Hippocampal formation (tissue), 2 donors: Measurements from ENCODE around the gene KIAA1671.

ENCODE experiments used
- DNase-seq, 2 donors: peaks; one replicate each; lab custom pipeline; 2025; lab: John Stamatoyannopoulos, UW

Gene KIAA1671

GRCh38 chr22:24952837-24953383 lies 394 bp downstream of the KIAA1671 start:
- no peak for DNase-seq

DNA sequence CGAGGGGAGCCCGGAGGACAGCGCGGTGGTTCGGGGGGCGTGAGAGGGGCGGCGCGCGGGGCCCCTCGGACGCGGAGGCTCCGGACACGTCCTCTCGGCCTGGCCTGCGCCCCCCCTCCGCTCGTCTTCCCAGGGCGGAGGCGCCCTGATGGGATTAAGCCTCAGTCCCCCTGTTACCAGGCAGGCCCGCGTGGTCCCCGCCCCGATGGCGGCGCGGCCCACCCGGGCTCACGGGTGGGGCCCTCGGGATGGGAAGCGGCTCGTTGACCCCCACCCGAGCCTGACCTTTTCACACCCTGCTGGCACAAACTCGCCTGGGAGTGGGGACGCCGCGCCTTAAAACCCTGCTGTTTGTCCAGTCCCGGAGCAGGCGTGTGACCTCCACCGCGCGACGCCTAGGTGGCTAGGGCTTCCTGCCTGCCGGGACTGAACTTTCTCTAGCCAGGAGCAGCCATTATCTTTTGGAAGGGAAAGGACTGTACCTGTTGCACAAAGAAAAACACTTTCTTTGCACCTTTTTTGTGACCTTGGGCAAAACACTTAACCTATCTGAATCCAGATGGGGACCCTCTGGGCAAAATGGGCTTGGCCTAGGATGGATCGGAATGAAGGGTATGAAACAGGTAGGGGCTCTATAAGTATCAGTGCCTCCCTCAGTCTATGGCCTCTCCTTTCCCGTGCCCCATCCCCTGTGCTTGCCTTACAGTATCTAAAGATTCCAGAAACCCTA lies 1.0 kb downstream of the KIAA1671 start:
- DNase-seq, result no peak

GRCh38 chr22:24954114-24954463 lies 1.6 kb downstream of the KIAA1671 start:
- DNase-seq, result no peak

DNA sequence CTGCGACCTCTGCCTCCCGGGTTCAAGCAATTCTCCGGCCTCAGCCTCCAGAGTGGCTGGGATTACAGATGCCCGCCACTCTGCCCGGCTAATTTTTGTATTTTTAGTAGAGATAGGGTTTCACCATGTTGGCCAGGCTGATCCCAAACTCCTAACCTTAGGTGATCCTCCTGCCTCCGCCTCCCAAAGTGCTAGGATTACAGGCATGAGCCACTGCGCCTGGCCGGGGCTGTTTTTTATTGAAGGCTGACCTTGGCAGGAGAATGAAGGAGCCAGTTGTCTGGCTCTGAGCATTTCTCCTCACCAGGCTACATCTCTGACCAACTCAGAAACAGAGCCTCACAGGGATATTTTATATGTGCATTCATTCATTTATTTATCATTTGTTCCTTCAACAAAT lies 2.3 kb downstream of the KIAA1671 start:
- DNase-seq, result no peak

DNA sequence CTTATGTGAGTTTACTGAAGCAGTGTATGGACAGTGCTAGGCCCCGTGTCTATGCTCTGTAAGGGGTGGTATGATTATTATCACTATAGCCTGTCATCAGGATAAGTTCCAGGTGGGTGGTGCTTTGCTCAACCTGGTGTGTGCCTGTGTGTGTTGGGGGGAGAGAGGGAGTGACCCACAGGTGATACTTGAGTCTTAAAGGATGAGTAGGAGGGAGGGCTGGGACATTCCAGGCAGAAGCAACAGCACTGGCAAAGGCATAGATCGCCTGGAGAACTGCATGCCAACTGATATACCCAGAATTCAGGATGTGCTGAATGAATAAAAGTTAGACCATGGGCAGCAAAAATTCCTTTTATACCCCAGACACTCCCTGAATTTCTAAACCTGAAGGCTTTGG lies 4.5 kb downstream of the KIAA1671 start:
- no peak for DNase-seq

DNA sequence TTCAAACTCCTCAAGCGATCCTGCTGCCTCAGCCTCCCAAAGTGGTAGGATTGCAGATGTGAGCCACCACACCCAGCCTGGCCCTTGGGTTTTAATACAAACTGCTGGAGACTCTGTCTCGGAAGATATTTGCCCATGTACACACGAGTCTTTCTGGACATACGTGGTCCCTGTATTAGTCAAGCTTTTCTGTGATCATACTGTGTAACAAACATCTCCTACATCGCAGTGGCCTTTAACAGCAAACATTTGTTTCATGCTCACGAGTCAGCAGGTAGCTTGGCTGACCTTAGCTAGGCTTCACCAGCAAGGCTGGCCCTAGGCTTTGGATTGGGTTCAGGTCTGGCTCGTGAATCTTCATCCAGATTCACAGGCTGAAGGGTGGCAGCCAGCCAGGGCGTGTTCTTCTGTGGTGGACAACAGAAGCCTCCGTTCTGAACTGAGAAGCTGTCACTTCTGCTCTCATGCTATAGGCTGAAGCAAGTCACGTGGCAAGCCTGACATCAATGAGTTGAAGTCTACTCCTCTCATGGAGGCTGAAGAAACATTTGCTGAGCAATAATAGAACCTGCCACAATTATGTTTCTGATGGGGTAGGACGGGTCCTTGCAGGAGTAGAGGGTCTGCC lies 8.8 kb downstream of the KIAA1671 start:
- no peak for DNase-seq

- no peak for DNase-seq
Observed at GRCh38 chr22:24962094-24962493, 9.6 kb downstream of the KIAA1671 start.

- no peak for DNase-seq
Observed at GRCh38 chr22:24962835-24963234, 10.3 kb downstream of the KIAA1671 start.

DNA sequence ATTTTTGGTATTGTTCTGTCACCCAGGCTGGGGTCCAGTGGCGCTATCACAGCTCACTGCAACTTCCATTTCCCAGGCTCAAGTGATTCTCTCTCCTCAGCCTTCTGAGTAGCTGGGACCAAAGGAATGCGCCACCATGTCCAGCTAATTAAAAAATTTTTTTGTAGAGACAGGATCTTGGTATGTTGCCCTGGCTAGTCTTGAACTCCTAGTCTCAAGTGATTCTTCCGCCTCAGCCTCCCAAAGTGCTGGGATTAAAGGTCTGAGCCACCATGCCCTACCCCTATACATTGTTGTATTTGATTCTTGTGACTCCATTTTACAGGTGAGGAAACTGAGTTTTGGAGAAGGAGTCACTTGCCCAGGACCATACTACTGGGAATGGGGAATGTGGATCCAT lies 11.9 kb downstream of the KIAA1671 start:
- DNase-seq, result no peak

DNA sequence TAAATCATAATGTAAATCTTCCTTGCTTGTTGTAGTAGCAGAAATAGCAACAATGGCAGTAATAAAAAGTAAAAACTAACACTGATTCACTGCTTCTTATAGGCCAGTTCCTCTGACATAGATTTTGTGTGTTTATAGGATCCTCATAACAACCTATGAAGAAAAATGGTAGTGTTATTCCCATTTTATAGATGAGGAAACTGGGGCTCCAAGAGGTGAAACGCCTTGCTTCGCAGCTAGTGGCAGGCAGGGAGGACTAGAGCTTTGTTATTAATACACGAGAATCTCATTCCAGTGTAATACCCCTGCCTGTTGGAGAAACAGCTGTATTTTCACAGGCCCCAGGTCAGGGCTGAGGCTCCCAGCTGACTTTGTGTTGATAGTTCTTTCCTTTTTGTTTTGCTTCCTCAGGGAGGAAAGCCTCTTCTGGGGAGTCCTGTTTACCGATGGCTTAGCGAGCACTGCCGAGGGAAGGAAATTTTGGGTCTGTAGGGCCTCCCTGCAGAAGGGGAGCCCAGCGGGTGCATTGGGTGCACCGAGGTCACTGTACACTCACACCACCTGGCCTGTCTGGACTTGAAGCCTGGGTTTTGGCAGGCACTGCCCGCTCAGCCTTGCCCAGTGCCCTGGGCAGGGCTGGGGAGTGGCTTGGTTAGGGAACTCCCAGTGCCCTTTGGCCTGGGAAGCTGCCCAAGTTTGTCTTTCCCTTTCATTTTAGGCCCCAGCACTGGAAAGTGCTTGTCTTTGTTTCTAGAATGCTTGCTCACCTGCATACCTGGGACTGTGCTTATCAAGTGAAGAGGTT lies 13.5 kb downstream of the KIAA1671 start:
- DNase-seq, result no peak

GRCh38 chr22:24968066-24968561 lies 15.6 kb downstream of the KIAA1671 start:
- DNase-seq, result no peak

- no peak for DNase-seq
Observed at GRCh38 chr22:24969560-24970301, 17.2 kb downstream of the KIAA1671 start.

DNA sequence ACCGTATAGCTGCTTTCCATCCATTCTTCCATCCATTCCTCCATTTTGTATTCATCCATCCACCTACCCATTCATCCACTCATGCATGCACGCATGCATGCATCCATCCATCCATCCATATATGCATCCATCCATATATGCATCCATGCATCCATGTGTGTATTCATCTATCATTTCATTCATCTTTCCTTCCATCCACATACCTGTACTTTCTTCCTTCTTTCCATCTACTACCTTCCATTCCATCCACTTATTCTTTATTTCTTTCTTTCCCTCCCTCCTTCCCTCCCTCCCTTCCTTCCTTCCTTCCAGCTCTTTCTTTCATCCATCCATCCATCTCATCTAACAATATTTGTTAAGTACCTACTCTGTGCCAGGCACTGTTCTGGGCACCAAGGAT lies 19.9 kb downstream of the KIAA1671 start:
- DNase-seq, result no peak

DNA sequence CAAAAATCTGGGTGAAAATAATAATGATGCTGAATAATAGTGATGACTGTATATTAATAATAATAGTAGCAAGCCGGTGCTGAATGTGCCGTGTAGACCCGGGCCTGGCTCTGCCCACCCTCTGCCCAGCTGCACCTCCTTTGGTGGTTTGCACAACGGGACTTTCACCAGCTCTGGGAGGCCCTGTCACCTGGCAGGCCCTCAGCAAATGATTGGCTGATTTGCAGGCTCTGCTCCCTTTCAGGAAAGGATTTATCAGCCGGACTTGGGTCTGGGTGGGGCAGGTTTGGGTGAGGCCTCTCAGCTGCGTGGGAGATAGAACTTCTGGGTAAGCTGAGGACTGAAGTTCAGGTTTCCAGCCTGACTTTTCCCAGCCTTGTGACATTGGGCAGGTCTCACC lies 21.4 kb downstream of the KIAA1671 start:
- DNase-seq, result no peak

GRCh38 chr22:24975125-24975640 lies 22.7 kb downstream of the KIAA1671 start:
- no peak for DNase-seq

- no peak for DNase-seq
Observed at GRCh38 chr22:24975813-24976341, 23.4 kb downstream of the KIAA1671 start.

DNA sequence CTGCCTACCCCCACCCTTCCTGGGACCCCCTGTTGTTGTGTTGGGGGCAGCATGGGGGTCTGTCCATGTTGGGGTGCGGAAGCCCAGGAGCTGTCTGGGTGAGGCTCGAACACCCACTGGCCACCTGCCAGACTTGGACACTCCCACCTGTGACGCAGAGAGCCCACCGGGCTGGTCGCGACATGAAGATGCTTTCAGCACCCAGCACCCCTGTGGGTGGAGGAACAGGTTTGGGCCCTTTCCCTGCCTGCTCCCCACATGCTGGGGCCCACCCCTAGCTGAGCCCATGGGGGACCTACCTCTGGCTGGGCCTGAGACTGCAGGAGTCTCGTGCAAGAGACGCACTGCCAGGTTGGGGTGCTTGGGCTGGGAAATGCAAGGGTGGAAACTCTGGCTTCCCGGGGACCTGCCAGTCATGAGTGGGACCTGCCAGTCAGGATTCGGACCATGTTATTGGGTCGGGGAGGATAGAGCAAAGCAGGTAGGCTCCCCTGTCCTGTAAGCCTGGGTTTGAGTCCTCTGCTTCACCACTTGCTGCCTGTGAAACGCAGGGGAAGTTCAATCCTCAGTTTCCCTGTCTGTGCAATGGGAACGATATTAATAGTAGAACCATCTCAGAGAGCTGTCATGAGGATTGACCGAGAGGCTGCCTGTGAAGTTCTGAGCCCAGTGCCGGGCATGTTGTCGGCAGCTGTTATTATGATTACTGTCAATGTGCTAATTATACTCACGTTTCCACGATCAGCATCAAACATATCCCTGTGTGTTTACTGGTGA lies 24.1 kb downstream of the KIAA1671 start:
- DNase-seq, result no peak

- no peak for DNase-seq
Observed at GRCh38 chr22:24977370-24978221, 25.1 kb downstream of the KIAA1671 start.

DNA sequence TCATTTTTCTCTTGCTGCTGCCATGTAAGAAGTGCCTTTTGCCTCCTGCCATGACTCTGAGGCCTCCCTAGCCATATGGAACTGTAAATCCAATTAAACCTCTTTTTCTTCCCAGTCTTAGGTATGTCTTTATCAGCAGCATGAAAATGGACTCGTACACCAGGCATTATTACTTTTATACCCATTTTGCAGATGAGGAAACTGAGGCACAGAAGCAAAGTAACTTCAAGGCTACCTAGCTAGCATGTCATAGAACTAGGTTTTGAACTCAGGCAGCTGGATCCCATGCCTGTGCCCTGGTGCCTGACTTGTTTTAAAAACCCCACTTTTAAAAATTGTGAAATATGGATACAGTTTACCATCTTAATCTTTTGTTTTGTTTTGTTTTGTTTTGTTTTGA lies 25.8 kb downstream of the KIAA1671 start:
- DNase-seq, result no peak

DNA sequence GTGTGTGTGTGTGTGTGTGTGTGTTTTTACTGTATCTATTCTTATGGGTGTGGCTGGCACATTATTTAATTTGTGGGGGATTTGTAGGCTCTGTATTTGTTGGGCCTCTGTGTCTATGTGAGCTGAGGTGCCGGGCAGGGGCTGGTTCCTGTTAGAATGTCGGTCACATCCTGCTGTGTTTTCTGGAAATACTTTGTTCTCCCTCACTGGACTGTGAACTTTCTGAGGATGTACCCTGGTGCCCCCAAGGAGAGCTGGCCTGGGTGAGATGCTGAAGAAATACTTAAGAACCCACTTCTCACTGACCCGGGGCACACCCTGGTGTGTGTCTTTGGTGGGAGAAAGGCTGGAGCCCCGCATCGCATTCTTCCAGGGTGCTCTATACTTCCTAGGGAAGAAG lies 28.6 kb downstream of the KIAA1671 start:
- no peak for DNase-seq
